ENCODE data around the gene POPDC3.
"Not testable (repeated sequence)": the region's sequence is repeated elsewhere in the genome, so short reads cannot be mapped to it uniquely, and the experiment has no call there.

The POPDC3 gene

DNA sequence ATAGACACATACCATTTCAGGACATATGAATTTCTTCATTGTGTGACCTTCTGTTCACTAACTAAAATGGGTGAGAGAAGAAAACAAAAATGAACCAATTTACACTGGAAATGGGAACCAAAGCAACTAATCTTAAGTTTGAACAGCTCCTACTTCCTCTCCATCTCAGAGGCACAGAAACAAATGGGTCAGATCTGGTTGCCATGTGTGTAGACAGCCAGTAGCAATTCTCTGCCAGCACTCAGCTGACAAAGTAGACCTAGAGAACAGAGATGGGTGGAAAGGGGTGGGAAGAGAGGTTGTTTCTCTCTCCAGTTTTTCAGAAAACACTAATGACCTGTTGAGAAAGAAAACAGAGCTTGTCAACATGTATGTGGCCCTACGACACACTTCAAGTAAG, 14.3 kb upstream of the POPDC3 start:
- DNase-seq = no peak

DNA sequence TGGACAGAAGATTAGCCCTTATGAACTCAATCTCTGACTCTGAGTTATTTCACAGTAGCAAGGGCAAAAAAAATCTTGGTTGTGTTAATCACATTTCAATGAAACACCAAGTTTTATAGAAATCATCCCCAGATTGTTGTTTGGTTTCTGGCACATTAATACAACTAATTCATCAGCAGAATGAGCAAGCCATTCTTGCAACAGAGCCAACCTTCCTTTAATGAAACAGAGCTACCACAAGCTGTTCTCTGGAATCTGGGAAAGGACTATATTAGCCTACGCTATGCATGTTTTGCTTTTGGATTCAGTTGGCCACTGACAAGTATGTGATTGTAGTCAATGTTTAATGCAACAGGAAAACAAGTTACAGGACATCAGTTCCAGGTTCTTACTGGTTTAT, 13.8 kb upstream of the POPDC3 start:
- no peak for DNase-seq

DNA sequence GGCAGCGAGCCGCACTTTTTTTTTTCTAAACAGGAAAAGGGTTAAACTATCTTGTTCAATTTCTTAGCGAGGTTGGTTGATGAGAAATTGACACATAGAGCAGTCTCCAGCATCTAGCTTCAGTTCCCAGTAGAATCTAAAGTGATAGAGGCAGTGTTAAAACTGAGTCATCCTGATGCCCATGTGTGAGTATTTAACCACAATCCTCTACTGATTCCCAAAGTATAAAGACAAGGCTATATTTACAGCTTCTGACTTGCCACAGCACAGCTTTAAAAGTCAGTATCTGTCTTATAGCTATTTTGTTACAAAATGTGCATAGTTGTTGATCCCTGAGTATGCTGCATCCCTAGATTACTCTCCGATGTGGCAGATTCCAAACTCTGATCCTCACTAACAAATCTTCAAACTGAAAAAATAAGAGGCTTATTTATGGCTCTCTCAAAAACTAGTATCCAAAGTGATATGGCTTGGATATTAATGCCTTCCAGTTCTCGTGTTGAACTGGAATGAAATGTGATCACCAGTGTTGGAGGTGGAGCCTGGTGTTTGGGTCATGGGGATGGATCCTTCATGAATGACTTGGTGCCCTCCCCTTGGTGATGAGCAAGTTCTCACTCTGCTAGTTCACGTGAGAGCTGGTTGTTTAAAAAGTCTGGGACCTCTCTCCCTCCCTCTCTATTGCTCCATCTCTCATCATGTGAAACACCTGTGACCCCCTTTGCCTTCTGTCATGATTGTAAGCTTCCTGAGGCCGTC, 13.1 kb upstream of the POPDC3 start:
- DNase-seq = no peak

DNA sequence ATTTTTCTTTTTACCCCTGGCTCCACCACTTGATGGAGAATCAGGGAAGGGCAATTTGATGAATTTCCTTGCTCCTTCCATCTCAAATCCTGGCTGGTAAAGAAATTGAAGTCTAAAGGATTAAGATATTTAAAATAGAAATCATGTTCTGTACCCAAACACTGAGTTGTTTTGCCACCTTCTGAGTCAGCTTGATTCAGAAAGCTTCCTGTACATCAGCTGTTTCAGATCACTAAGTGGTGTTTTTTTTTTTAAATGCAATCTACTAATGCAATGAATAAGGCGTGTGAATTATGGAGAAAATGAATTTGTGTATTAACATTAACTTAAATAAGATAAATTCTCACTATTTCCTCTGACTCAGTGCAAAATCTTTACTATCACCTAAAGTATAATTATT, 11.5 kb upstream of the POPDC3 start:
- DNase-seq = no peak

DNA sequence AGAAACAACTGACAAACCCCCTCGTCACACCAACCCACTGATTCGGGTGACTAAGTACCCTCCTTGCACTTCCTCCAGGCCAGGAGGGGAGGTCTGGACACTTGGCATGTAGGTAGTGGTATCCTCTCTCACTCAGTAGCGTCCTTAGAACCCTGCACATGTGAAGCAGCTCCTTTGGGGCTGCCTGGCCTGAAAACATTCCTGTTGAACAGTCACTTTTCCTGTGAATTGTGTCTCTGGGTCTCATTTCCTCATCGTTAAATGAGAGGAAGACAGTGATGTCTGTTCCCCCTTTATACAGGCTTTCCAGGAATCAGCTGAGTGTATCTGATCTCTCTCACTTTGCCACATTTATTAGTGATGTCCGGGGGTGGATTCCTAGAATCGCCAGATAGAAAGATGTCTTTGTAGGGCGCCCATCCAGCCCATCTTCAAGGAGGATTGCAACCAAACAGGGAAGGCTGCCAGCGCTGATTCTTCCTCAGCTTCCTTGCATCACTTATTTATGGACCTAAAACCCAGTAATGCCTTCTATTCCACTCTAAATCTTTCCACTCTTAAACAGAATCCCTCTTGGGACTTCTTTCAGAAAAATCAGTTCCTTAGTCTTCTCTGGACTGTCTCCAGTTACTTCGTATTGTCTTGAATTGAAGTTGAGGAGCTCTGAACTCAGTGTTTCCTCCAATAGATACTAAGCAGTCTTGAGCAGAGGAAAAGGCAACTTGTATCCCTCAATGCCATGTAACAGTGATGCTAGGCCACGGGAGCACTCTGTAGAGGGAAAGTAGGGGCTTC, 9.4 kb upstream of the POPDC3 start:
- DNase-seq = no peak

DNA sequence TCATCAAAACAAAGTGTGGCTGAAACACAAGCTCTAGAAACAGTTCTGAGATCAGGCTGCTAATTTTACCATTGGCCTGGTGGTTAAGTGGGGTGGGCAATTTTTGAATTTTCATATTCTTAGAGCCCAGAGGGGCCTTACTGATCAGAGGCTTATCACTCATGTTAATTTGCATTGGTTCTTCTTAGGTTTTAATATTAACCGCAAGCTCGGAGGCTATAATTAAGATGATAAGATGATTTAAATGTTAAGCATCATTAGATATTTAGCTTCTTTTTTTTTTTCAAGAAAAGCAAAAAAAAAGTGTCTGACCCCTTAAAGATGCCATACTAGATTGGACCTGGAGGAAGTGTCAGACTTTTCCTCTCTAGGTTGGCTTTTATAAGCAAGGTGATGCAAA, 8.4 kb upstream of the POPDC3 start:
- DNase-seq = no peak

DNA sequence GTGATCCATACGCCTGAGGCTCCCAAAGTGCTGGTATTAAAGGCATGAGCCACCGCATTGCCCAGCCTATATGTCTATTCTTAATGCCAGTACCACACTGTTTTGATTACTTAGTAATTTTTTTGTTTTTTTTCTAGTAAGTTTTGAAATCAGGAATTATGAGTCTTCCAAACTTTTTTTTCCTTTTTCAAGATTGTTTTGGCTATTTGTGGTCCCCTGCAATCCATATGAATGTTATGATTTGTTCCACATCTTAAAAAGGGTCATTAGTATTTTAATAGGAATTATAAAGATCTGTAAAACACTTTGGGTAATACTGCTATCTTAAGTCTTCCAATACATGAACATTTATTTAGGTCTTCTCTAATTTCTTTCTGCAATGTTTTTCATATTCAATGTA, 6.8 kb upstream of the POPDC3 start:
- DNase-seq = no peak

DNA sequence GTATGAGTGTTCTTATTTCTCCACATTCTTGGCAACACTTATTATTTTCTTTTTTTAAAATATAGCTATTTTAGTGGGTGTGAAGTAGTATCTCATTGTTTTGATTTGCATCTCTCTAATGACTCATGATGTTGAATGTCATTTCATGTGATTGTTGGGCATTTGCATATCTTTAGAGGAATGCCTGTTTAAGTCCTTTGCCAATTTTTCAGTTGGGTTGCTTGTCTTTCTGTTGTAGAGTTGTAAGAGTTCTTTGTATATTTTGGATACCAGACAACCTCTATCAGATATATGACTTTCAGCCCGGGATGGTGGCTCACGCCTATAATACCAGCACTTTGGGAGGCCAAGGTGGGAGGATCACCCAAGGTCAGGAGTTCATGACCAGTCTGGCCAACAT, 5.1 kb upstream of the POPDC3 start:
- no peak for DNase-seq

DNA sequence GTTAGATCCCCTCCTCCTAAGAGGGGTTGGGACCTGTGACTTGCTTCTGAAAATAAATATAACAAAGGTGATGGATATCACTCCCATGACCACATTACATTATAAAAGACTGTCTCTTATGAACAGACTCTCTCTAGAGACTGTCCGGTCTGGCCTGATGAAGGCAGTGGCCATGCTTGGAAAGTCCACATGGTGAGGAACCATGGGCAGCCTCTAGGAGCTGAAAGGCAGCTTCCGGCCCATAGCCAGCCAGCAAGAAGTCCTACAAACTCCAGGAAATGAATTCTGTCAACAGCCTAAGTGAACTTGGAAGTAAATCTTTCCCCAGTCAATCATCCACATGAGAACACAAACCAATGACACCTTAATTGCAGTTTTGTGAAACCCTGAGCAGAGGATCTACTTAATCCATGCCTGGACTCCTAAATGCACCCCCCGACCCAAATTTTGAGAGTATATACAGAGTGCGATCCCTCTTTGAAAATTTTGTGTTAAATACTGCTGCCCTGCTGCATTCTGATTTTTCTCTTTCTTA, 2.2 kb upstream of the POPDC3 start:
- no peak for DNase-seq

DNA sequence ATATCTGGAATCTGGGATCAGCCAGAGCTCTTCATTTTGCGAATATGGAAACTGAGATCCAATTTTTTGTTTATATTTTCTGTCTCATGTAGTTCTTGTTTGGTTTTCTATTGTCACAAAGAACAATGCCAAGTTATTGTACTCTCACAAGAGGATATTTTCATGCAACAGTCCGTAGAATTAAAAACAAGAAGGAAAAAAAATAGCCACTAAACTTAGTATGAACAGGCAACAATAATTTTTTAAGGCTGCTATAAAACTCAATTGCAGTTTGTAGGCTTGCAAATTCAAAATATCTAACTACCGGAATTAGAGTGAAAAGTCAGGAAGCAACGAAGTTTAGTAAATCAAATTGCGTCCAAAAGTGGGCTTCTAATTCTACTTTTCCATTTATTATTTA, 1.2 kb downstream of the POPDC3 start:
- no peak for DNase-seq

DNA sequence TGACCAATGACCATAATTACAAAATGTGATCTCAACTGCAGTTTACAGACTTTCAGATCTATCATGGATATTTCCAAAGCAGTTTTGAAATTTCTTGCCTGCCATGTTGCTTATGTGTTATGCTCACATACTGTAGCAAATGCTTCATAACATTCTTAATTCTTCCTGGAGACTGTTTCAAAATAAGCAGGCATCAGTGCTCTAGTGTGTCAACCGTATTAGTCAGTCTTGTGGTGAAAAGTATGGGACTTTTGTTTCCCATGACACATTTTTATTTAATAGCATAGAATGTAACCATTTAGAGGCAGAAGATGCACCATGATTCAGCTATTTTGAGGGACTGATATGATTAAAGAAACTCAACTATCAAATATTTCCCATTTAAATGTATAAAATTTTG, 1.7 kb downstream of the POPDC3 start:
- DNase-seq = no peak

DNA sequence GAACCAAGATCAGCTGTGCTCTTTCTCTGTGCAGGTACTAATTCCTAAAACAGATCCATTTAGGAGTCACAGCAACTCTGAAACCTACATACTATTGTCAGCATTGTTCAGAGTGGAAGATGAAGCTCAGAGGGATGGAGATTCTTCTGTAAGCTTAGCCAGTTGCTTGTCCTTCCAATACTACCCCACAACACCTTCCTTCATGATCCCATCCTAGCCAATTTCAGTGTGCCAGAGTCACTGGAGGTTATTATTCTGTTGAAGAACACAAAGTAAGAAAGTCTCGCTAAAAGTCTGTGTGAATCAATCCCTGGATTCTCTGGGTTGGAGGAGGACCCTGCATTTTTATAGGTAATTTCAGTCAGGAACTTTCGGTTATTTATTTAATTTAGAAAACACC, 2.3 kb downstream of the POPDC3 start:
- no peak for DNase-seq

DNA sequence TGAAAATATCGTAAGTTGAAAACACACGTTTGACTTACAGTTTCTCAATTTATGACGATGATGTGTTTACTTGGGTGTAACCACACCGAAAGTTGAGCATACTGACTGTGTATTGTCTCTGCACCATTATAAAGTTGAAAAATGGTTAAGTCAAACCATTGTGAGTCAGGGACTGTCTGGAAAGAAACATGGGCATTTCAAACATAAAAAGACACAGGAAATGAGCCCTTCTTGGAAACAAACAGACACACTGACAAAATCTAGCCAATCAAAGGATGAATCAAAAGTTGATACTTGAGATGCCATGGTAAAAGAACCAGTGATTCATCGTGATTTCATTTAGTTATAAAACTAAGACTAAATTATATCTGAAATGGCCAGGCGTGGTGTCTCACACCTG, 5.3 kb downstream of the POPDC3 start:
- DNase-seq = no peak

DNA sequence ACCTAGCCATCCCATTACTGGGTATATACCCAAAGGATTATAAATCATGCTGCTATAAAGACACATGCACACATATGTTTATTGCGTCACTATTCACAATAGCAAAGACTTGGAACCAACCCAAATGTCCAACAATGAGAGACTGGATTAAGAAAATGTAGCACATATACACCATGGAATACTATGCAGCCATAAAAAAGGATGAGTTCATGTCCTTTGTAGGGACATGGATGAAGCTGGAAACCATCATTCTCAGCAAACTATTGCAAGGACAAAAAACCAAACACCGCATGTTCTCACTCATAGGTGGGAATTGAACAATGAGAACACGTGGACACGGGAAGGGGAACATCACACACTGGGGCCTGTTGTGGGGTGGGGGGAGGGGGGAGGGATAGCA, 7.3 kb downstream of the POPDC3 start:
- DNase-seq = not testable (repeated sequence)

DNA sequence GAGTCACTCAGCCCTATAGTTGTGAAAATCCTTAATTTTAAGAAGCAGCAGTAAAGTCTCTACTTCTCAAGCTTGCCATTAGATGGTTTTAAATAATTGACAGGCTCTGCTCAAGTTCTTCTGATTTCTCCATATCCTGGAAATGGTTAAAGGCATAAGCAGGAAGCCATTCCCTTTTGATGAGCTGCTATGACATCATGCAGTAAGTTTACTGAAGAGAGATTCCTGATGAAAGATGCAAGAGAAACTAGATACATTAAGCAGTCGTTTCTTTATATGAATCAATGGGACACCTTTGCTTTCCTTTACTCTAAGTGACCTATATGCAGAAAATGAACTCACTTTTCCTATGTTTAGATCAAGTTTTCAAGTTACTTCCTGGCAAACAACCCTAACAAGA, 9.8 kb downstream of the POPDC3 start:
- DNase-seq = no peak

DNA sequence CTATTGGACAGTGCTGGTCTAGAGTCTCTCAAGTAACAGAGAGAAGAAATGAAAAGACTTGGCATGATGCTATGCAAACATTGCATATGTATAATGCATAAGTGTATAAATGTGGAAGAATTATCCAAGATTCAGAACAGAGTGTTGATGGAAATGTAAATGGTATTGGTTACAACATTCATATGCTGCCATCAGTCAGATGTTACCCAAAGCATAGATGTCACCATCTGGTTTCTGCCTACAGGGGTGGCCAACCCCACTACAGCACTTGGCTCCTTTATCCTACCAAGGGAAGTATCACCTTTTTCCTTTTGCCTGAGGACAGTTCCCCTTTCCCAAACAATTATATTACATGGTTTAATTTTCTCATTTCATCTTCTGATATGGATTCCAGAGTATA, 11.9 kb downstream of the POPDC3 start:
- DNase-seq = no peak

DNA sequence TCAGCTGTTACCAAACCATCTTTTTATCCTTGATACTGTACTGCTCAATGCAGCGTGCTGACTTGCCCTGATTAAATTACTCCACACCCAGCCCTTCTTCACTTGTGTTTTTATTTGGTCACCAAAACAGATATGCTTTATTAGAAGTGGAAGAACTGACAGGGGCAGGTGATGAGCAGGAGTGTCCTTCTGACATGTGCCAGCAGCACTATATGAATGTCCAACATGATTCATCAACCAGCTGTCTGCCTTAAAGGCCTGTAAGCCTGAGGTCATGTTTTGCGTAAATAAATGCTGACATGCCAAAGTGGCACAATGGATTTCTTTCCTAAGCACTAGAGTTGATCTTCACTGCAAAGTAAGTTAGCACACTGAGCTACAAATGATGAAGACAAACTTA, 15.4 kb downstream of the POPDC3 start:
- DNase-seq = no peak

DNA sequence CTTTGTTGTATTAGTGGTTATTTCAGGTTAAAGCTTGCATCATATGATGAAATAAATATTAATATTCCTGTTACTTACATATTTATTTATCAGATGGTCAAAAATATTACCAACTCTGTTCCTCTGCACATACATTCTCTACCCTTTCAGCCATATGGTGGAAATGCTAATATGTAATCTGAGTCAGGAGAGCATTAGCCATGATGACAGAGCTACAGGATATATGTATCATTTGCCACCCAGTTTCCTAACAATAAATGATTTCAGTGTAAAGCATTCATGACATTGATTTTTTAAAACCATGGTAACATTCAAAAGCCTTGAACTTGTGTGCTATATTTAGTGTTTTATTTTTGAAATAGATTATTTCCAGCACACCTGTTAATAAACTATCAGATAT, 16.6 kb downstream of the POPDC3 start:
- DNase-seq = no peak

DNA sequence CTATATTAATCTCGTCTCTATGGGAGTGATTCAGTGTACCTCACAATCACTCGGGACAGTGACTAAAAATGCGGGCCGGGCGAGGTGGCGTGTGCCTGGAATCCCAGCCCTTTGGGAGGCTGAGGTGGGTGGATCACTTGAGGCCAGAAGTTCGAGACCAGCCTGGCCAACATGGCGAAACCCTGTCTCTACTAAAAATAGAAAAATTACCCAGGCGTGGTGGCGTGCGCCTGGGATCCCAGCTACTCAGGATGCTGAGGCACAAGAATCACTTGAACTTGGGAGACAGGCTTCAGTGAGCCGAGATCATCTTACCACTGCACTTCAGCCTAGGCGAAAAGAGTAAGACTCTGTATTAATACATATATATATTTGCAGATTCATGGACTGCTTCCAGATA, 17.4 kb downstream of the POPDC3 start:
- DNase-seq = no peak

DNA sequence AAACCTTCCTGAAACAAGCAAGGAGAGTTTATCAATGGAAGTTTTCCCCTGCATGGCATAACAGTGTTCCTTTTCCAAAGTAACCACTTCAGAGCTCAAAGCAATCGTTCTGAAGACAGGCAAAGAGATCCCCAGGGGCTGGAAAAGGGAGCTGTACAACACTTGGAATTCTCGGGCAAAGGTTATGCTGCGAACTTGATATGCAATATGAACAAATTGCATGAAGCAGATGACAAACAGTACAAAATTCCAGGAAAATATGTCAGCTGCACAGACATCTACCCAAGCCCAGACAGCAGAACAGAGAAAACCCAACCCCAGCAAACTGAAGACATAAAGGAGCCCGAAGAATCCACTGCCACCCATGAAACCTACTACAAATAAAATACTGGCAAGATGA, 18.4 kb downstream of the POPDC3 start:
- DNase-seq = no peak

DNA sequence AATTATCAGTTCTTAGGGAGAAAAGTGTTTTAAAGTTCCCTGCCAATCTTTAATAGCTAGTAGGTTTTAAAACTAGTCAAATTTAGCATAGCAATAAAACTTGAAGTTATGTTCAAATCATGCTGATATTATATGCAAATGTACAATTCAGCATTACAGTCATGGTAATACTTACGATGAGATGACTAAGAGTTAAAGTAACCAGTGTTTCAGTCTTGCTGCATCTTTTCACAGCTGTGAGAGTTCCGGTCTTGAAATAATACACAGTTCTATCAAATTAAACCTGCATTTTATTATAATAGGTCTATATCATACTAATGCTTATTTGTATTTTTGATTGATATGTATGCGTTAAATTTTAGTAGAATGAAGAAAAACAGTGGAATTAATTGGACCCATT, 26.1 kb downstream of the POPDC3 start:
- DNase-seq = no peak

DNA sequence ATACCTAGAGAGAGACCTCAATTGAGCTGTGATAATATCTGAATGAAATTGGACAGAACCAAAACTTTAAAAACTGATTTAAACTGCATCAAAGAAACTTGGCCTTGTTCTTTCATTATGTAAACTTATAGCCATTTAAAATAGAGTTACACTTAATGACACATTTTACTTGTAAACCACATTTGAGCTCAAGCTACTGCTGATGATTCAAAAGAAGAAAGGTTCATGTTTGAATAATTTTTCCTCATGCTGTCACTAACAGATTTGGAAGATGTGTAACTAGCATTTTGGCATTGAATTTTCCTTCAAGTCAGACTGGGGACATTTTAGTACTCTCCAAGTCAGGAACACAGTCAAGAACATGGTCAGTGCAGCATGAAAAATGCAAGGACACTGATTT, 26.9 kb downstream of the POPDC3 start:
- no peak for DNase-seq

DNA sequence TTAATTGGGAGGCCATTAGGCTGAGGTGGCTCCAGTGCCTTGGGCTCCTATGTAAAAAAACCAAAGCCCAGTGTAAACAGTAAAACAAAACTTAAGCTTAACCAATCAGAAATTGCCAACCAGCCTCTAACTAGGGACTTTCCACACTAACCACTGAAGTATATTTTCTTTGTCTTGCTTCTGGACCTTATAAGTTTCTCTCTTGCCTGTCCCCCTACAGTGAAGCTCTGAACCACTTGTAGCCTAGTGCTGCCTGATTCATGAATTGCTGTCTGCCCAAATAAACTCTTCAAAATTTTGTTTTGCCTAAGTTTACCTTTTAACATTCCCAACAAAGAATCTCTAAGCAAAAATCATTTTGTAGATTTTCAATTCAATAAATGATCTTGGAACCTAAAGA, 28.2 kb downstream of the POPDC3 start:
- no peak for DNase-seq

DNA sequence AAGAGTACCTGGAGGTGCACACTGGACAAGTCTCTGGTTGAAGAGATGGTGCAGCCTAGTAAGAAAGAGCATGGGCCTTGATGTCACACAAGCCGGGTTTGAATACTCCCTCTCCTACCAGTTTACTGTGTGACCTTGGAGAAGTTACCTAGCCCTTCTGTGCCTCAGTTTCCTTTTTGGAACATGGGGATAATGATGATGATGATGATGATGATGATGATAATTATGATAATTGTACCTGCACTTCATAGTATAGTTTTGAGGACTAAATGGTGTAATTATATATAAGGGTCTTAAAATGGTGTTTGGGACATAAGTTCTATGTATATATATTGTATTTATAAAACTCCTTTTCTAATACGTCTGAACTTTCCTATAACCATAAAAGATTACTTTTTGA, 41.7 kb downstream of the POPDC3 start:
- no peak for DNase-seq

DNA sequence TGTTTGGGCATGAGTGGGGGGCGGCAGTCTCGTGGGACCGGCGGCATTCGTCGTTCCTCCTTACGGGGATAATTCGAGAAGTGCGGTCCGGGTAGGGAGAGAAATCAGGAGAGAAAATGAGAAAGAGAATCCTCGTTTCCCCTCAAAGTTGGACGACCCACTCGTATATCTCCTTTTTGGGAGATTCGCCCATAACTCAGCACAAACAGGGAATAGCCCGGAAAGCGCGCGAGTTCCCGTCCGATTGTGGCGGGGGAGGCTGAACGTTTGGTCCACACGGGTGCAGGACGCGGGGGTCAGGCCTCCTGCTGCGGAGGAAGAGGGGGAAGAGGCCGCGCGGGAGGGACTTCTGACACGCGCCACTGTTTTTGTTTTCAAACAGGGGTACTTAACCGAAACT, 42.4 kb downstream of the POPDC3 start:
- no peak for DNase-seq
